Thoracic aorta (tissue), 2 donors: ENCODE results near the gene KRT78. TPM values are rescaled to one million over a fixed set of nuclear protein-coding genes. Genes with fewer than 3 reads are reported as not detected.

ENCODE experiments used
- ATAC-seq: fragments of 150-250 bp; one replicate; pipeline ENCODE4 v1.8.0; 2017; ENCODE audit warnings: low read depth; ENCODE audit not compliant: insufficient number of reproducible peaks, low FRiP score
- DNase-seq: peaks from one replicate; pipeline ENCODE4 v3.0.0-alpha.2; 2020; ENCODE audit warnings: low spot score
- H3K27ac ChIP-seq, 2 donors: fragments of 200-600 bp; sonication (generic); 1 replicate in 1 of 2; 2 replicates in 1 of 2; pipeline ENCODE4 v1.5.1; 2016; ENCODE audit warnings: mild to moderate bottlenecking in 2 of 2, moderate library complexity in 2 of 2
- H3K27me3 ChIP-seq: fragments of 200-600 bp; sonication (generic); replicated peaks from 2 replicates; pipeline ENCODE4 v1.6.0; 2016; ENCODE audit warnings: mild to moderate bottlenecking; ENCODE audit not compliant: insufficient read depth
- H3K36me3 ChIP-seq: fragments of 200-600 bp; sonication (generic); one replicate; pipeline ENCODE4 v1.5.1; 2016
- H3K4me1 ChIP-seq, 2 donors: fragments of 200-600 bp; sonication (generic); 1 replicate in 1 of 2; 2 replicates in 1 of 2; pipeline versions ENCODE4 v1.5.1 to v1.6.0; 2016; ENCODE audit warnings: low read depth in 2 of 2, mild to moderate bottlenecking in 1 of 2; ENCODE audit not compliant: control insufficient read depth in 1 of 2
- H3K4me3 ChIP-seq: fragments of 200-600 bp; sonication (generic); 2 replicates; pipeline ENCODE4 v1.5.1; 2016; ENCODE audit warnings: mild to moderate bottlenecking
- H3K9me3 ChIP-seq: fragments of 200-600 bp; sonication (generic); 2 replicates; pipeline ENCODE4 v1.5.1; 2016
- total RNA-seq, 2 donors: library from RNA; depleted of rRNA; stranded (reverse); fragments of >200 nt; gene quantifications; one replicate each; pipeline versions ENCODE4 v1.1.0 to v1.2.3, GENCODE V29; 2016
- TF ChIP-seq, protein P1 (sequence below): fragments of 200-600 bp; sonication (generic); IDR thresholded peaks from one replicate; pipeline ENCODE4 v1.5.1; 2019; ENCODE audit warnings: antibody characterized with exemption

The KRT78 gene
- total RNA-seq, 2 donors from 2014 or later, result not detected

DNA sequence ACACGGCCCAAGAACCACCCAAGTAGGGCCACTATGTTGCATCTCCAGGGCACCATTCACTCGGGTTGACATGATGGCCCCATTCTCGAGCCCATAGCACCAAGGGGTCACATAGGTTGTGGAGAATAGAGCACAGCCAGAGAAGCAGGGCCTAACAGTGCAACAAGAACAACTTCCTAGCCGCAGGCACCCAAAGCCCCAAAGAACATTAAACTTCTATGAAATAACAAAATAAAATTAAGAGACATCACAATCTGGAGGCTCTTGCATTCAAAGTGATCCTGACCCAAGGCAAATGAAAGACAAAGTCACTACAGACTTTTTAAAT, 36.8 kb downstream of the KRT78 start:
- no peaks in the 10 kb centered on the region for H3K9me3 ChIP-seq
- no peak overlapping the region for H3K27ac ChIP-seq
- H3K36me3 ChIP-seq, result no peaks in the 10 kb centered on the region
- H3K4me1 ChIP-seq, result no peaks in the 10 kb centered on the region
- TF ChIP-seq, protein P1, sequence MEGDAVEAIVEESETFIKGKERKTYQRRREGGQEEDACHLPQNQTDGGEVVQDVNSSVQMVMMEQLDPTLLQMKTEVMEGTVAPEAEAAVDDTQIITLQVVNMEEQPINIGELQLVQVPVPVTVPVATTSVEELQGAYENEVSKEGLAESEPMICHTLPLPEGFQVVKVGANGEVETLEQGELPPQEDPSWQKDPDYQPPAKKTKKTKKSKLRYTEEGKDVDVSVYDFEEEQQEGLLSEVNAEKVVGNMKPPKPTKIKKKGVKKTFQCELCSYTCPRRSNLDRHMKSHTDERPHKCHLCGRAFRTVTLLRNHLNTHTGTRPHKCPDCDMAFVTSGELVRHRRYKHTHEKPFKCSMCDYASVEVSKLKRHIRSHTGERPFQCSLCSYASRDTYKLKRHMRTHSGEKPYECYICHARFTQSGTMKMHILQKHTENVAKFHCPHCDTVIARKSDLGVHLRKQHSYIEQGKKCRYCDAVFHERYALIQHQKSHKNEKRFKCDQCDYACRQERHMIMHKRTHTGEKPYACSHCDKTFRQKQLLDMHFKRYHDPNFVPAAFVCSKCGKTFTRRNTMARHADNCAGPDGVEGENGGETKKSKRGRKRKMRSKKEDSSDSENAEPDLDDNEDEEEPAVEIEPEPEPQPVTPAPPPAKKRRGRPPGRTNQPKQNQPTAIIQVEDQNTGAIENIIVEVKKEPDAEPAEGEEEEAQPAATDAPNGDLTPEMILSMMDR, result no peak
- DNase-seq (no peak), ATAC-seq (no peak)
- no peaks in the 10 kb centered on the region for H3K27me3 ChIP-seq
- no peak overlapping the region for H3K4me3 ChIP-seq

- no peak for DNase-seq
- no peak overlapping the region for H3K27ac ChIP-seq
- no peaks in the 10 kb centered on the region for H3K36me3 ChIP-seq
- H3K27me3 ChIP-seq, result no peaks in the 10 kb centered on the region
- TF ChIP-seq, protein P1, result no peak
- no peaks in the 10 kb centered on the region for H3K9me3 ChIP-seq
- H3K4me3 ChIP-seq, result no peak overlapping the region
- H3K4me1 ChIP-seq, result no peaks in the 10 kb centered on the region
- ATAC-seq, result no peak
Measured at GRCh38 chr12:52811191-52812072, 37.4 kb downstream of the KRT78 start.

GRCh38 chr12:52810554-52810953, 38.2 kb downstream of the KRT78 start:
- no peak for ATAC-seq
- TF ChIP-seq, protein P1, result no peak

GRCh38 chr12:52809166-52809565, 39.6 kb downstream of the KRT78 start:
- Histone ChIP-seq H3K36me3 (no peaks in the 10 kb centered on the region), H3K9me3 (no peaks in the 10 kb centered on the region), H3K4me1 (no peaks in the 10 kb centered on the region), H3K27me3 (no peaks in the 10 kb centered on the region), H3K4me3 (no peak overlapping the region), H3K27ac (no peak overlapping the region)
- ATAC-seq (no peak), DNase-seq (no peak)
- TF ChIP-seq, protein P1, result no peak

More at GRCh38 chr12:52810554-52810953, 38.2 kb downstream of the KRT78 start:
- no peaks in the 10 kb centered on the region for H3K27me3 ChIP-seq
- no peak for DNase-seq
- no peaks in the 10 kb centered on the region for H3K36me3 ChIP-seq
- no peak overlapping the region for H3K27ac ChIP-seq
- H3K4me1 ChIP-seq, result no peaks in the 10 kb centered on the region
- H3K9me3 ChIP-seq, result no peaks in the 10 kb centered on the region
- no peak overlapping the region for H3K4me3 ChIP-seq

GRCh38 chr12:52808573-52809160, 40.1 kb downstream of the KRT78 start:
- no peak overlapping the region for H3K4me3 ChIP-seq
- TF ChIP-seq, protein P1, result no peak
- H3K9me3 ChIP-seq, result no peaks in the 10 kb centered on the region
- ATAC-seq, result no peak
- H3K27me3 ChIP-seq, result no peaks in the 10 kb centered on the region
- no peak overlapping the region for H3K27ac ChIP-seq
- no peak for DNase-seq
- H3K4me1 ChIP-seq, result no peaks in the 10 kb centered on the region
- no peaks in the 10 kb centered on the region for H3K36me3 ChIP-seq
